ENCODE results near the gene DCAF12.

DNA sequence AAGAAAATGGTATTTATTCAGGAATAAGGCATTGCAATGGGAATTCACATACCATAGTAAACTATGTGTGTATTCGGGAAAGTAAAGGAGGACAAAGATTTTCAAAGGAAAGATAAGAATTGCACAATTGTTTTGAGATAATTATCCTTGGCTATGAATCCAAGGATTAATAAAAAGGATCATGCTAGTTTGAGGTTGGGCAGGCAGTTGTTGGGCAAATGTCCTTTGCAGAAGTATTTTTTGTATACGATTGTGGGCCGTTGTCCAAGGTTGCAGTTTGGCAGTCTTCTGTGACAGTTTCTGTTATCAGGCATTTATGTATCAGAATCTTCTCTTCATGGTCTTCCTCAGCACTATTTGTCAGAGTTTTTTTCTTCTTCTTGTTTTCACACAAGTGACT lies 67.2 kb downstream of the DCAF12 start:
- TF ChIP-seq, protein P1, sequence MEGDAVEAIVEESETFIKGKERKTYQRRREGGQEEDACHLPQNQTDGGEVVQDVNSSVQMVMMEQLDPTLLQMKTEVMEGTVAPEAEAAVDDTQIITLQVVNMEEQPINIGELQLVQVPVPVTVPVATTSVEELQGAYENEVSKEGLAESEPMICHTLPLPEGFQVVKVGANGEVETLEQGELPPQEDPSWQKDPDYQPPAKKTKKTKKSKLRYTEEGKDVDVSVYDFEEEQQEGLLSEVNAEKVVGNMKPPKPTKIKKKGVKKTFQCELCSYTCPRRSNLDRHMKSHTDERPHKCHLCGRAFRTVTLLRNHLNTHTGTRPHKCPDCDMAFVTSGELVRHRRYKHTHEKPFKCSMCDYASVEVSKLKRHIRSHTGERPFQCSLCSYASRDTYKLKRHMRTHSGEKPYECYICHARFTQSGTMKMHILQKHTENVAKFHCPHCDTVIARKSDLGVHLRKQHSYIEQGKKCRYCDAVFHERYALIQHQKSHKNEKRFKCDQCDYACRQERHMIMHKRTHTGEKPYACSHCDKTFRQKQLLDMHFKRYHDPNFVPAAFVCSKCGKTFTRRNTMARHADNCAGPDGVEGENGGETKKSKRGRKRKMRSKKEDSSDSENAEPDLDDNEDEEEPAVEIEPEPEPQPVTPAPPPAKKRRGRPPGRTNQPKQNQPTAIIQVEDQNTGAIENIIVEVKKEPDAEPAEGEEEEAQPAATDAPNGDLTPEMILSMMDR (conservative IDR thresholded peaks at IDR 0.05; ENCODE audit: low read length), result no peak
- no peak for TF ChIP-seq EZH2phosphoT487 (IDR thresholded peaks at IDR 0.05; ENCODE audit: borderline replicate concordance)
